K562 (cell line): ENCODE results near the gene ARID4B. TPM values are rescaled to one million over a fixed set of nuclear protein-coding genes. Genes with fewer than 3 reads are reported as not detected.

ENCODE experiments used
- ATAC-seq: fragments of 200-7000 bp; cut with Tn5 transposase; 3 replicates; pipeline ENCODE4 v1.9.1; 2020; ENCODE audit warnings: moderate library complexity
- BruUV-seq: library from RNA; stranded (reverse); fragments of 400-500 nt; replicated peaks from 2 replicates; lab custom pipeline; 2021; lab: Mats Ljungman, UMichigan
- CTCF ChIA-PET: fragments of 300-600 bp; formaldehyde crosslinking; extraction: SDS; loops from one replicate; lab custom pipeline; 2021; ENCODE audit warnings: low intra/inter-chr PET ratio; lab: Yijun Ruan, JAX
- POLR2A ChIA-PET: fragments of 300-600, 350-650 bp; sonication (Branson Sonifier 250); formaldehyde crosslinking; extraction: SDS; loops from one replicate; lab custom pipeline; 2021; ENCODE audit warnings: antibody characterized with exemption, inconsistent platforms; lab: Yijun Ruan, JAX
- DNase-seq, 4 experiments: peaks; one replicate each; pipeline versions ENCODE4 v3.0.0 to v3.0.0-alpha.2; 2011 to 2018; ENCODE audit warnings: low spot score in 3 of 4, mixed read lengths in 3 of 4; ENCODE audit errors: extremely low read depth in 1 of 4
- FAIRE-seq: peaks from 2 replicates; lab custom pipeline; 2011; peaks lifted over from hg19 to GRCh38; lab: Jason Lieb, UNC
- H2AFZ ChIP-seq: 2 replicates; pipeline ENCODE4 v1.6.0; 2011; ENCODE audit warnings: low read depth, low read length, control low read depth, inconsistent platforms
- H3K27ac ChIP-seq: fragments of 200-600 bp; 3 replicates; pipeline ENCODE4 v1.8.0; 2011; ENCODE audit warnings: low read depth, mild to moderate bottlenecking, control low read depth, inconsistent platforms, low read length, moderate library complexity, mixed read lengths; ENCODE audit errors: extremely low read depth
- H3K27me3 ChIP-seq, 2 experiments: fragments of 300-600 bp in 1 of 2; 2 replicates in 1 of 2; 3 replicates in 1 of 2; pipeline versions ENCODE4 v1.6.0 to v1.8.0; 2011; ENCODE audit warnings: inconsistent platforms in 2 of 2, low read length in 2 of 2, mild to moderate bottlenecking in 1 of 2, mixed read lengths in 1 of 2, moderate library complexity in 1 of 2; ENCODE audit not compliant: control insufficient read depth in 2 of 2, insufficient read depth in 2 of 2
- H3K36me3 ChIP-seq: fragments of 300-600 bp; 3 replicates; pipeline ENCODE4 v1.8.0; 2011; ENCODE audit warnings: mild to moderate bottlenecking, low read length, inconsistent platforms; ENCODE audit not compliant: control insufficient read depth, insufficient read depth
- H3K4me1 ChIP-seq, 2 experiments: fragments of 200-600 bp in 1 of 2; replicated peaks in 1 of 2; 2 replicates in 1 of 2; 3 replicates in 1 of 2; pipeline versions ENCODE4 v1.5.1 to v1.8.0; 2011; ENCODE audit warnings: inconsistent platforms in 2 of 2, low read length in 2 of 2, mild to moderate bottlenecking in 1 of 2, mixed read lengths in 1 of 2, moderate library complexity in 1 of 2; ENCODE audit not compliant: control insufficient read depth in 2 of 2, insufficient read depth in 2 of 2
- H3K4me2 ChIP-seq: 2 replicates; pipeline ENCODE4 v1.6.1; 2011; ENCODE audit warnings: low read length, control low read depth, inconsistent platforms, mixed read lengths; ENCODE audit not compliant: insufficient read depth
- H3K4me3 ChIP-seq: fragments of 200-600 bp; sonication (generic), shearing (Covaris generic); 2 replicates; pipeline ENCODE4 v1.5.1; 2016; ENCODE audit warnings: control low read depth, inconsistent platforms
- H3K79me2 ChIP-seq: fragments of 200-600 bp; 3 replicates; pipeline ENCODE4 v1.8.0; 2011; ENCODE audit warnings: low read length, inconsistent platforms; ENCODE audit not compliant: control insufficient read depth, insufficient read depth
- H3K9ac ChIP-seq, 2 experiments: 2 replicates each; pipeline versions ENCODE4 v1.6.0 to v1.6.1; 2011; ENCODE audit warnings: low read depth in 2 of 2, low read length in 2 of 2, control low read depth in 1 of 2, inconsistent platforms in 1 of 2, mild to moderate bottlenecking in 1 of 2, mixed read lengths in 1 of 2; ENCODE audit not compliant: insufficient read depth in 1 of 2
- H3K9me1 ChIP-seq: one replicate; pipeline ENCODE4 v1.6.0; 2011; ENCODE audit warnings: inconsistent platforms, mild to moderate bottlenecking, low read length, moderate library complexity; ENCODE audit not compliant: control insufficient read depth, insufficient read depth
- H3K9me3 ChIP-seq: replicated peaks from 2 replicates; pipeline ENCODE4 v1.5.1; 2011; ENCODE audit warnings: low read depth, low read length, inconsistent platforms; ENCODE audit not compliant: control insufficient read depth, insufficient read depth
- H4K20me1 ChIP-seq: replicated peaks from 2 replicates; pipeline ENCODE4 v1.6.1; 2011; ENCODE audit warnings: low read length, inconsistent platforms, mixed read lengths; ENCODE audit not compliant: control insufficient read depth, insufficient read depth
- ASH1L ChIP-seq: fragments of 450-650 bp; IDR thresholded peaks from 2 replicates; pipeline ENCODE4 v1.6.1; 2018; ENCODE audit warnings: borderline replicate concordance, mild to moderate bottlenecking, low read depth; ENCODE audit not compliant: partially characterized antibody
- ATF7 ChIP-seq: fragments of 450-650 bp; IDR thresholded peaks from 2 replicates; pipeline ENCODE4 v1.7.1; 2014; ENCODE audit warnings: mild to moderate bottlenecking, moderate library complexity
- CREB3 ChIP-seq: fragments of 450-650 bp; conservative IDR thresholded peaks from 2 replicates; pipeline ENCODE4 v1.6.1; 2016; ENCODE audit warnings: missing genetic modification characterization, low read depth, mild to moderate bottlenecking, missing compliant biosample characterization, moderate library complexity
- CREBBP ChIP-seq: IDR thresholded peaks from one replicate; pipeline ENCODE4 v1.6.1; 2012; ENCODE audit warnings: low read depth, mild to moderate bottlenecking, control low read depth, inconsistent platforms, low read length
- HNRNPL ChIP-seq: fragments of 200-400 bp; formaldehyde crosslinking; IDR thresholded peaks from 2 replicates; pipeline ENCODE4 v1.6.1; 2017; ENCODE audit warnings: low read depth, mild to moderate bottlenecking, low read length
- KAT8 ChIP-seq: fragments of 450-650 bp; IDR thresholded peaks from 2 replicates; pipeline ENCODE4 v1.6.1; 2016; ENCODE audit warnings: low read depth, mild to moderate bottlenecking
- MCM7 ChIP-seq, 2 experiments: fragments of 450-650 bp; IDR thresholded peaks; 2 replicates each; pipeline ENCODE4 v1.6.1; 2016 to 2018
- POLR2H ChIP-seq: IDR thresholded peaks from 2 replicates; pipeline ENCODE4 v1.6.1; 2016; ENCODE audit warnings: missing genetic modification characterization, low read depth, mild to moderate bottlenecking, control low read depth, missing compliant biosample characterization, moderate library complexity
- PPARD ChIP-seq: fragments of 250-450 bp; sonication (Bioruptor Pico); IDR thresholded peaks from 2 replicates; pipeline ENCODE4 v1.8.0; 2022; ENCODE audit warnings: inconsistent platforms, mild to moderate bottlenecking, moderate library complexity
- RBM15 ChIP-seq: fragments of 200-400 bp; formaldehyde crosslinking; IDR thresholded peaks from 2 replicates; pipeline ENCODE4 v1.6.1; 2018; ENCODE audit warnings: mild to moderate bottlenecking, low read length, moderate library complexity; ENCODE audit not compliant: insufficient read depth
- RBM34 ChIP-seq: fragments of 200-400 bp; formaldehyde crosslinking; IDR thresholded peaks from 2 replicates; pipeline ENCODE4 v1.6.1; 2018; ENCODE audit warnings: low read length, borderline replicate concordance; ENCODE audit not compliant: insufficient read depth
- SMARCA4 ChIP-seq: fragments of 450-650 bp; IDR thresholded peaks from 2 replicates; pipeline ENCODE4 v1.6.1; 2016
- YBX1 ChIP-seq: fragments of 450-650 bp; IDR thresholded peaks from 2 replicates; pipeline ENCODE4 v1.7.1; 2016; ENCODE audit warnings: mild to moderate bottlenecking
- ZNF134 ChIP-seq: fragments of 250-450 bp; sonication (Bioruptor Pico); conservative IDR thresholded peaks from 2 replicates; pipeline ENCODE4 v1.4.0; 2020
- ZNF445 ChIP-seq: fragments of 250-450 bp; sonication (Bioruptor Pico); IDR thresholded peaks from 2 replicates; pipeline ENCODE4 v1.4.0; 2020; ENCODE audit warnings: low read depth, mild to moderate bottlenecking, moderate library complexity
- ZNF561 ChIP-seq: fragments of 450-650 bp; formaldehyde crosslinking; conservative IDR thresholded peaks from 2 replicates; pipeline ENCODE4 v1.4.0; 2020; ENCODE audit warnings: mild to moderate bottlenecking, moderate library complexity
- ZNF586 ChIP-seq: fragments of 450-650 bp; formaldehyde crosslinking; conservative IDR thresholded peaks from 2 replicates; pipeline ENCODE4 v1.4.0; 2020; ENCODE audit warnings: mild to moderate bottlenecking, moderate library complexity
- ZNF592 ChIP-seq: fragments of 450-650 bp; IDR thresholded peaks from 2 replicates; pipeline ENCODE4 v1.6.1; 2017; ENCODE audit warnings: antibody characterized with exemption, mild to moderate bottlenecking
- WGBS: fragments of 100-300 bp; shearing (Covaris generic); methylation state at CpG from one replicate; pipeline ENCODE4 v1.1.6; 2016; ENCODE audit warnings: low coverage, mixed read lengths; ENCODE audit not compliant: insufficient coverage; ENCODE audit errors: missing lambda C conversion rate; 5-methylcytosine and 5-hydroxymethylcytosine counted together
- in situ Hi-C: fragments of 300-500 bp; cut with MboI; formaldehyde crosslinking; loops from 4 replicates; pipeline ENCODE4 v1.15.0; 2018; ENCODE audit warnings: inconsistent platforms, mixed read lengths
- intact Hi-C: fragments of 100-400 bp; cut with micrococcal nuclease; formaldehyde crosslinking; loops from 2 replicates; pipeline ENCODE4 v1.14.2; 2022
- polyA plus RNA-seq, 8 experiments: library from polyadenylated mRNA; depleted of rRNA in 4 of 8; stranded (reverse) in 5 of 8; unstranded in 3 of 8; fragments of >200 nt; fragmentation: Nextera tagmentation in 2 of 8; fragmentation: Illumina TruSeq in 1 of 8; extraction: Ambion mirVana in 2 of 8; extraction: Trizol in 1 of 8; gene quantifications; 2 replicates each; pipeline versions ENCODE4 v1.2.1 to v1.2.3, GENCODE V29; 2011 to 2014; ENCODE audit warnings: inconsistent platforms in 1 of 8, missing spikeins in 1 of 8
- total RNA-seq, 7 experiments: library from RNA; depleted of rRNA in 6 of 7; stranded (reverse); fragments of >200 nt in 6 of 7; fragmentation: Illumina TruSeq in 2 of 7; extraction: Trizol in 2 of 7; gene quantifications; 2 replicates each; pipeline versions ENCODE4 v1.2.1 to v1.2.3, GENCODE V29; 2011 to 2021; ENCODE audit warnings: low replicate concordance in 1 of 7

ARID4B gene
- total and polyA plus RNA-seq, 9 of the 15 experiments (the other 6 are each of a cell fraction or from before 2014, with no cell fraction given), result 8.4 to 38.9 (median 18.5) TPM

GRCh38 chr1:235128456-235129328 lies 199.3 kb downstream of the ARID4B start, which contains the start of gene TOMM20:
Gene TOMM20 (minus strand): TSS chr1:235128837. CDS start chr1:235128715, 122 bp downstream.
- CTCF ChIA-PET, result no interaction called here
- Histone ChIP-seq H3K27ac (peak within 1 kb of the TSS; percentile 98), H3K9me3 (no peaks in the 10 kb centered on the region), H3K9me1 (no peaks in the 10 kb centered on the region), H3K36me3 (peaks cover 61% of the 10 kb centered on the region), H3K27me3 (no peaks in the 10 kb centered on the region), H3K79me2 (peaks cover 54% of the 10 kb centered on the region), H3K4me2 (peak within 1 kb of the TSS; percentile 93), H4K20me1 (peaks cover 30% of the 10 kb centered on the region), H3K4me3 (peak within 1 kb of the TSS; percentile 90), H3K9ac (peak within 1 kb of the TSS; percentile 99), H3K4me1 (peaks cover 11 to 13% of the 10 kb centered on the region in 2 experiments; a peak in 4 of 5 replicates), H2AFZ (peak within 1 kb of the TSS; percentile 99)
- WGBS, result 2% methylated on average over 67 of the region's 67 CpGs
- in situ Hi-C loops (no loop called here), intact Hi-C loops (loop anchor here (1.0 to 2.0 kb wide), 3 partner anchors 24 to 376 kb away; partner anchors contain the start of genes B3GALNT2 and RBM34)
- peak; percentile 96 to 100 (median 97) for DNase-seq
- POLR2A ChIA-PET, result interaction anchor here (0.7 to 2.9 kb wide), 15 partner anchors 9 to 517 kb away, joined by 3 to 21 read pairs (median 3); partner anchors contain the start of gene RBM34
- peak; percentile 94 for ATAC-seq
- TSS peak; percentile 97 for BruUV-seq
- peak; percentile 94 for FAIRE-seq
- TF ChIP-seq ZNF134 (CRISPR knock-in tag) (peak; percentile 91), HNRNPL (peak; percentile 64; the same call in 1 of the 2 replicates), ZNF561 (CRISPR knock-in tag) (no peak), ZNF445 (no peak), CREB3 (peak; percentile 77; the same call in 1 of the 2 replicates), ZNF586 (peak; percentile 46; the same call in 1 of the 2 replicates), RBM34 (no peak), SMARCA4 (no peak), MCM7 (IDR thresholded peaks at IDR 0.05) (no peak), YBX1 (no peak), ZNF592 (peak; percentile 97), ATF7 (peak; percentile 92), CREBBP (no peak), POLR2H (tag) (peak; percentile 88), ASH1L (no peak), KAT8 (no peak), PPARD (CRISPR knock-in tag) (no peak), RBM15 (no peak)
